ENCODE measurements around the gene LPIN1.
"Not testable (repeated sequence)": the region's sequence is repeated elsewhere in the genome, so short reads cannot be mapped to it uniquely, and the experiment has no call there.

Gene LPIN1

DNA sequence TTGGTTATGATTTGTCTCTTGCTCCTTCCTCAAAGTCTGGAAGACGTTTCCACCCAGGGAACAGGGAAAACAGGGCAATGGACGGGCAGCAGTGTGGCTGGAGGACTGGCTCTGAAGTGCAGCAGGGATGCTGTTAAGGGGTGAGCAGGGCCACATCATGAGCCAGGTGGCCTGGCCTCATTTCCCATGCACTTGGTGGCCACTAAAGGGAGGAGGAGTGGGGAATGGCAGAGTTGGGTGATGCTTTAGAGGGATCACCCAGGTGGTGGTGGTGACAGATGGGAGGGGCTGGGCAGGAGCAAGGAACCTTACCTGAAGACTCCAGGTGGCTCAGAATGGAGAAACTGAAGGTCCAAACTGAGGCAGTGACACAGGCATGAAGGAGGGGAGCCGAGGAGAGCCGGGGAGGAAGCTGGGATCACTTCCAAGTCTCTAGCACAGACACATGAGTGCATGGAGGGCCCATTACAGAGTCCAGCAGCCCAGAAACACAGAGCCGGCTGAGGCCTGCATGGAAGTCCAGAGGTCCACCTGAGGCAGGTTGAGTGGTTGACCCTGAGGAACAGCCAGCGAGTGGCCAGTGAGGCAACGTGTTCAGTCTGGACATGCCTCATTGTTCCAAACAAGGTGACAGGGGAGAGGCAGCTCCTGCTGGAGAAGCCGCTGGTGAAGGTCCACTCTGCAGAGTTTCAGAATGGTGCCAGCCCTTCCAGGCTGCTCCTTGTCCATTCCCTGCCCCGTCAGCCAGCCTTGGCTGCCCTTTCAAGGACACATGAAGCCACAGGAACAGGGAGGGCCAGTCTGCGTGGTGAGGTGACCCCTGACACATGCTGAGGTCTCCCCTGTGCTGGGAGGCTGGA lies 91.7 kb downstream of the LPIN1 start:
- DNase-seq: no peak

DNA sequence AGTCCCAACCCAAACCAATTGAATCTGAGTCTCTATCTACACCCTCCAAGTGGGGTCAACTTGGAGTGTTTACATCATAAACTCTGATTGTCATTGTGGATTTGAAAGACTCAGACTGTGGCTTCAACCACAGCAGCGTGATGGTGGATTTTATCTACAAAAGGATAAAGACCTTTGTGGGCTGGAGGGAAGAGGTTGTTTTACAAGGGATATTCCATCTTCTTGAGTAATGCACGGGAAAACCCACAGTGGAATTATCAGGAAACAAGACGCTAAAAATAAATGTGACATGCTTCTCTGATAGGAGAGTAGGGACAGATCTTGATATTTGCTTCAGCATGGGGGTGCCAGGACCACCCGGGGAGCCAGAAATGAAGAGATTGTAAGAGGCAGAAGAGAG lies 93.5 kb downstream of the LPIN1 start:
- no peak for DNase-seq

DNA sequence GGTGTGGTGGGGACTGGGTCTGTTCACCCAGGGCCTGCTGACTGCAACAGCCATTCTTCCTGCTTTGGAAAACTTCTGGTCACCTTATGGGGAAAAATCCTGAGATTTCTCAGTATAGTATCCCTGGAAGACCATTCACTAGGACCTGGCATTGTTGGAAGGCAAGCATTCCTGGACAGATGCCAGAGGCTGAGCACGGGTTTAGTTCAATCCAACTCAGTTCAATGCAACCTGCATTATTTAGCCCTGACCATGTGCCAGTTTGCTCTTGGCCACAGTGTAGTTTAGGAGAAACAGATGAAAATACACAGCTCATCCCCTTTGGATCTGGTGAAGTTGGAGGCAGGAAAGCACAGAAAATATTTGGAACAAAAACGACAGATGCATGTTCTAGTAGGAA lies 95.9 kb downstream of the LPIN1 start:
- DNase-seq: no peak

GRCh38 chr2:11844798-11845197 lies 98.4 kb downstream of the LPIN1 start:
- not testable (repeated sequence) for DNase-seq

- not testable (repeated sequence) for DNase-seq
These were observed 101.5 kb downstream of the LPIN1 start for GRCh38 chr2:11847935-11848334.

DNA sequence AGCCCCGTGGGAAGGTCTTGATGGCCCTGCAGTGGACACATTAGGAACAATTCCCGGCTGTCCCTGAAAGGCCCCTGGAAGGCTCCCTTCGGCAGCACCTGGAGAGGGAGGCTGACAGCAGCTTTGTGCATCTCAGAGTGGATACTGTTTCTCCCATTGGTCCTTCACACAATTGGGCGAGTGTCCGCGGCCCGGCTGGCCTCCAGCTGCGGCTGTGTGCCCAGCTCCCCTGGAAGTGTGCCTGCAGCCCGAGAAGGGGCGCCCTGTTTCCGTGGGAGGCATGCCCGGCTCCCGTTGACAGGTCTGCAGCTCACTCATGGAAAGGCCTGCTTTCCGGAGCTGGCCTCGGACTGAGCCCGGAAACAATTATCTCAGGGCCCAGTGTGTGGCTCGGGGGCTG lies 103.7 kb downstream of the LPIN1 start:
- no peak for DNase-seq

DNA sequence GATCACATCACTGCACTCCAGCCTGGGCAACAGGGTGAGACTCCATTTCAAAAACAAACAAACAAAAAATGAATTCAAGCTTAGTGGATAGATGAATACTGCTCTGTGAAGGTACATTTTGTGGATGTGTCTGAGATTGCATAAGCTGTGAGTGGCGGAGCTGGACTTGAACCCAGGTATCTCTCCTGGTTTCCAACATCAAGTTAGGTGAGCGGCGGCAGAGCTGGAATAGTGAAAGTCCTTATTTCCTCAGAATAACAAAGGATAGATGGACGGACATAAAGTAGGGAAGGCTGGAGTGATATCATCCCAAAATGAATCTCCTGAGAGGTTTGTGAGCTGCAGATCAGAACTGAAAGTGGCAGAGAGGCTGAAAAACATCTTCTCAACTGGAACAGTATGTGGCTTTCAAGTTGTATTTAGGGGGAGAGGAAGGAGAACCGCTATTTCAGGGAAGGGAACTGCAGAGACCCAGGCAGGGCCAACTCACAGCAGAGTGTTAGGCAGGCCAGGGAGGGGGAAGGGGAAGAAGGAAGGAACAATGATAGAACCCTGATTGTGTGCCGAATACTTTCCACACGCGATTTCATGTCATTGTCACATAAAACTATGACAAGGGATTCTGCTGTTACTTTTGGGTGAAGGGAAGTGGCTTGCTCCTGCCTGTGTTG lies 106.2 kb downstream of the LPIN1 start:
- no peak for DNase-seq

GRCh38 chr2:11853197-11853588 lies 106.8 kb downstream of the LPIN1 start:
- DNase-seq: no peak

- no peak for DNase-seq
These were observed 108.8 kb downstream of the LPIN1 start for GRCh38 chr2:11855064-11855760.

- no peak for DNase-seq
These were observed 109.7 kb downstream of the LPIN1 start for GRCh38 chr2:11856095-11856494.

- DNase-seq: no peak
These were observed 112.5 kb downstream of the LPIN1 start for GRCh38 chr2:11858883-11859282.

DNA sequence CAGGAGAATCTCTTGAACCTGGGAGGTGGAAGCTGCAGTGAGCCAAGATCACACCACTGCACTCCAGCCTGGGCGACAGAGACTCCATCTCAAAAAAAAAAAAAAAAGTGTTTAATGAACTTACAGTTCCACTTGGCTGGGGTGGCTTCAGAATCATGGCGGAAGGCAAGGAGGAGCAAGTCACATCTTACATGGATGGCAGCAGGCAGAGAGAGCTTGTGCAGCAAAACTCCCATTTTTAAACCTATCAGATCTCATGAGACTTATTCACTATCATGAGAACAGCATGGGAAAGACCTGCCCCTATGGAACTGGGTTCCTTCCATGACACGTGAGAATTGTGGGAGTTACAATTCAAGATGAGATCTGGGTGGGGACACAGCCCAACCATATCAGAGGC lies 113.5 kb downstream of the LPIN1 start:
- DNase-seq: not testable (repeated sequence)

GRCh38 chr2:11861044-11861443 lies 114.6 kb downstream of the LPIN1 start:
- DNase-seq: no peak

DNA sequence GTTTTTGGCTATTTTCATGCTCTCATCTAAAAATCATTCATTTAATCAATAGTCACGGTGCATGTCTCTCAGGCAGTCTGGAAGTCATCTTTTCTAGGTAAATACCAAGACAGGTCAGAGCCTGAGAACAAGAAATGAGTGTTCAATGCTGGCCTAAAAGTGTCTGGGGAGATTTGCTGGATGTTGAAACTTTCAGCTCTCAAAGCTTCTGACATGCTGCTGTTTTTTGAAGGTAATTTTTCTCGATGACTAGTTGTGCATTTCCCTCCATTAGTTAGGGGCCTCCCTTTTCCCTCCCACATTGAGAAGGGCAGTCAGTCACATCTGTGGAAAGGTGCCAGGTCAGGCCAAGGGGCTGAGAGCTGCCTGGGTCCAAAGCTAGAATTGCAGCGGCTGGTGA lies 115.6 kb downstream of the LPIN1 start:
- no peak for DNase-seq

DNA sequence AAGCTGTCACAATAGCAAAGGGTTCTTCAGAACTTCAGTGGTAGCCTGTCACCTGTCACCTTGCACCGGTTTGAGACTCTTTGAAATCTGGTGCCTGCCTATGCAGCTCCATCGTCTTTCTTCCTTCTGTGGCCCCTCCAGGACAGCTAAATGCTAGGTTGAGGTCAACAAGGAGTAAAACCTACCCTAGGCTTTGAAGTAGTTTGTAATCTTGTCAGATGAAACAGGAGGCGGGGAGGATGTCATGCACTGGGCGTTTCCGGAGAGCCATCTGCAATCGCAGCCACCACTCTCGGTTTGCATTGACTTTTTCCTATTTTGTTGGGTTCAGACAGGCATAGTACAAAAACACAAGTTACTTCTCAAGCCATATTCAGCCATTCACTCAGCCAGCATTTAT lies 116.7 kb downstream of the LPIN1 start:
- no peak for DNase-seq

DNA sequence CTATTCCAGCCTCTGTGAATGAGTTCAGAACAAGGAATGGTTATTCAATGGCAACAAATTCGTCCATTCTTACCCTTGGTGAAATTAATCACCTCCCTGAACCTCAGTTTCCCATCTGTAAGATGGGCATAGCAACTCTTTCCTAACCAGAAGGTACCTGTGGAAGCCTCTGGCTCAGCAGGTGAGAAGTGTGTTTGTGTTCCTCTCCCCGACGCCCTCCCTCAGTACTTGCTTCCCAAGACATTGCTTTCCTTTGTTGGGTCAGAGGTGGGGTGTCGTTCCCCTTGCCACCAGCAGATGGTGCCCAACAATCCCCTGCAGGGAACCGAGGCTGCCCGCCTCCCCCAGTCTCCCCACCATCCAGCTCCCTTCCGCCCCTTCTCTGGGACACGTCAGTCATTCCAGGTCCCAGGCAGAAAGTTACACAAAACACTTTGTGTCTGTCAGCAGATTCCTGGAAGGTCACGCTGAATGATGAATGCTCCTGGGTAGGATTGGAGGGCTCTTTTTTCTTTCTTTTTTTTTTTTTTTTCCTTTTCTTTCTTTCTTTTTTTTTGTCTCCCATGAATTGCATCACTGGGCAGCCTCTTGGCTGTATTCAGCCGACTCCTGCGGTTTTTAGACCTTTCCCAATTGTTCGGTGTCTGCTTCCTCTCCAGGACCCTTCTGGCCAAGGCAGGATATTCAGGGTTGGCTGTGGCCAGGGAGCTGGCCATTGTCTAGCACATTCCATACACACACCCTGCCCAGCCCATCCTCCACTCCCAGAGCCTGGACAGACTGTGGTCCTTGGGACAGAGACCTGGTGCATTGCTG lies 117.3 kb downstream of the LPIN1 start:
- DNase-seq: peak; percentile 86

- no peak for DNase-seq
These were observed 118.3 kb downstream of the LPIN1 start for GRCh38 chr2:11864724-11865123.

DNA sequence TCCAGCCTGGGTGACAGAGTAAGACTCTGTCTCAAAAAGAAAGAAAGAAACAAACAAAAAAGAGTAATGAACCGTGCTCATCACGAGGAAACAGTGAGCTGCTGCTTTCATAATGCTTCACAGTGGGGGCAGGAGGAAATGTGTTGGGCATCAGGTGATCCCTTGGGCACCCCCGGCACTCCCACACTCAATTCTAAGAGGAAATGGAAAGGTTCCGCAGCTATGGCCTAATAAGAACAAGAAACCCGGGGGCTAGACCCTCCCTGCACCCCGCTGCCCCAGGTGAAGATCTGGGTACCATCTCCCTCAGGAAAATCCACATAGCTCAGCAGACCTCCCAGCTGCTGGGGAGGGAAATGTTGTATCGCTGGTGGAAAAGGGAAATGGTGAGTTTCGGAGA lies 118.9 kb downstream of the LPIN1 start:
- no peak for DNase-seq

GRCh38 chr2:11865805-11866204 lies 119.4 kb downstream of the LPIN1 start:
- DNase-seq: no peak

- DNase-seq: peak; percentile 95
These were observed 120.2 kb downstream of the LPIN1 start for GRCh38 chr2:11866358-11867335.

- peak; percentile 72 for DNase-seq
These were observed 121.5 kb downstream of the LPIN1 start for GRCh38 chr2:11867926-11868325.
